ENCODE measurements around the gene KIF19. TPM values are rescaled to one million over a fixed set of nuclear protein-coding genes. Genes with fewer than 3 reads are reported as not detected.

The KIF19 gene
- total RNA-seq, 1 donor from 2014 or later, result not detected

- no peaks in the 10 kb centered on the region for H3K36me3 ChIP-seq (ENCODE audit: control insufficient read depth, insufficient read depth, low read length)
- no peaks in the 10 kb centered on the region for H3K27me3 ChIP-seq (ENCODE audit: control insufficient read depth, insufficient read depth, low read length)
- DNase-seq (ENCODE audit: low read depth), result no peak
- FAIRE-seq, result no peak
- TF ChIP-seq CTCF (IDR thresholded peaks at IDR 0.05; ENCODE audit: insufficient read depth, low read length, severe bottlenecking), result no peak
- H3K4me3 ChIP-seq (ENCODE audit: low read depth, low read length), result no peak overlapping the region
These were observed 55.2 kb downstream of the KIF19 start for GRCh38 chr17:74380959-74381808.

GRCh38 chr17:74383141-74383540, 57.1 kb downstream of the KIF19 start:
- Histone ChIP-seq H3K27me3 (ENCODE audit: control insufficient read depth, insufficient read depth, low read length) (no peaks in the 10 kb centered on the region), H3K4me3 (ENCODE audit: low read depth, low read length) (no peak overlapping the region), H3K36me3 (ENCODE audit: control insufficient read depth, insufficient read depth, low read length) (no peaks in the 10 kb centered on the region)
- DNase-seq (ENCODE audit: low read depth) (no peak), FAIRE-seq (no peak)
- no peak for TF ChIP-seq CTCF (IDR thresholded peaks at IDR 0.05; ENCODE audit: insufficient read depth, low read length, severe bottlenecking)

GRCh38 chr17:74385201-74385600, 59.2 kb downstream of the KIF19 start:
- Histone ChIP-seq H3K4me3 (ENCODE audit: low read depth, low read length) (no peak overlapping the region), H3K36me3 (ENCODE audit: control insufficient read depth, insufficient read depth, low read length) (no peaks in the 10 kb centered on the region), H3K27me3 (ENCODE audit: control insufficient read depth, insufficient read depth, low read length) (peaks cover 4% of the 10 kb centered on the region)
- no peak for DNase-seq (ENCODE audit: low read depth)
- FAIRE-seq, result no peak
- no peak for TF ChIP-seq CTCF (IDR thresholded peaks at IDR 0.05; ENCODE audit: insufficient read depth, low read length, severe bottlenecking)

- Histone ChIP-seq H3K36me3 (ENCODE audit: control insufficient read depth, insufficient read depth, low read length) (no peaks in the 10 kb centered on the region), H3K4me3 (ENCODE audit: low read depth, low read length) (no peak overlapping the region), H3K27me3 (ENCODE audit: control insufficient read depth, insufficient read depth, low read length) (peaks cover 4% of the 10 kb centered on the region)
- no peak for FAIRE-seq
- DNase-seq (ENCODE audit: low read depth), result no peak
- no peak for TF ChIP-seq CTCF (IDR thresholded peaks at IDR 0.05; ENCODE audit: insufficient read depth, low read length, severe bottlenecking)
These were observed 60.4 kb downstream of the KIF19 start for GRCh38 chr17:74386386-74386785.

GRCh38 chr17:74387365-74388218, 61.6 kb downstream of the KIF19 start:
- H3K27me3 ChIP-seq (ENCODE audit: control insufficient read depth, insufficient read depth, low read length), result peaks cover 4% of the 10 kb centered on the region
- TF ChIP-seq CTCF (IDR thresholded peaks at IDR 0.05; ENCODE audit: insufficient read depth, low read length, severe bottlenecking), result no peak
- DNase-seq (ENCODE audit: low read depth), result no peak
- no peak for FAIRE-seq
- H3K36me3 ChIP-seq (ENCODE audit: control insufficient read depth, insufficient read depth, low read length), result no peaks in the 10 kb centered on the region
- H3K4me3 ChIP-seq (ENCODE audit: low read depth, low read length), result no peak overlapping the region
